ENCODE results near the gene NDUFA11. TPM values are rescaled to one million over a fixed set of nuclear protein-coding genes. Genes with fewer than 3 reads are reported as not detected.

The NDUFA11 gene
- total and polyA plus RNA-seq, 9 donors, result 168 to 312 (median 200) TPM

DNA sequence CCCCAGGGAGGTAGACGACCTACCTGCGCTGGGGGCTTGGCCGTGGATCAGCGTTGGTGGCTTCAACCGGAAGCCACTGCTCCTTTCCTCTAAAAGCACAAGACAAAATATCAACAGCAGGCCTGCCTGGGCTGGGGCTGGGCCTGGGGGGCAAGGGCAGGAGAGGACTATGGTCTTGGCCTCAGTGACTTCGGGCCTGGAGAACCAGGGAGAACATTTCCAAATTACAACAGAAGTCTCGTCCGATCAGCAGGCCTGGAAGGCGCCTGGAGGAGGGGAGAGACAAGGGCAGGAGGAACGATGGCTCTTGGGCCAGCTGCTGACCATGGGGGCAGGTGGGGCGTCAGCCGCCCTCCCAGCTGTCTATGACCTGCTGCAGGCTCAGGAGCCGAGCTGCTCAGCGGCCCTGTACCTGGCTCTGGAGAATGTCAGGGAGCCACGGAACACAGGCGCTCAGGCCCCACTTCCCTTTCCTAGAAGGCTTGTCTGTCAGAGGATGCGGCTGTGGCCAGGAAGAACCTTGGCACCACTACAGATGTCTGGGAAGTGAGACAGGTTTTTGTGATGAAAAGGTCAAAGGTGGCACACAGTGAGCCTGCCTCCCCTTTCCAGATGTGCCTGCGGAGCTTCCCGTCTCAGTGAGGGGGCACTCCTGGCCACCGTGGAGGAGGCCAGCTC, 29.9 kb upstream of the NDUFA11 start:
- Histone ChIP-seq H3K9me3 (replicated peaks; ENCODE audit: control insufficient read depth, low read depth, low read length) (no peaks in the 10 kb centered on the region), H3K27ac (ENCODE audit: low read length) (no peak overlapping the region), H3K4me3 (ENCODE audit: low read length) (no peak overlapping the region), H3K27me3 (ENCODE audit: control insufficient read depth, insufficient read depth, low read length) (no peaks in the 10 kb centered on the region), H3K4me1 (ENCODE audit: control insufficient read depth, insufficient read depth, low read length) (peaks cover 48% of the 10 kb centered on the region), H3K36me3 (ENCODE audit: control insufficient read depth, insufficient read depth, low read length) (peaks cover 75% of the 10 kb centered on the region)
- DNase-seq, result no peak
- WGBS (ENCODE audit: insufficient coverage), result 61% methylated on average over 13 of the region's 20 CpGs

DNA sequence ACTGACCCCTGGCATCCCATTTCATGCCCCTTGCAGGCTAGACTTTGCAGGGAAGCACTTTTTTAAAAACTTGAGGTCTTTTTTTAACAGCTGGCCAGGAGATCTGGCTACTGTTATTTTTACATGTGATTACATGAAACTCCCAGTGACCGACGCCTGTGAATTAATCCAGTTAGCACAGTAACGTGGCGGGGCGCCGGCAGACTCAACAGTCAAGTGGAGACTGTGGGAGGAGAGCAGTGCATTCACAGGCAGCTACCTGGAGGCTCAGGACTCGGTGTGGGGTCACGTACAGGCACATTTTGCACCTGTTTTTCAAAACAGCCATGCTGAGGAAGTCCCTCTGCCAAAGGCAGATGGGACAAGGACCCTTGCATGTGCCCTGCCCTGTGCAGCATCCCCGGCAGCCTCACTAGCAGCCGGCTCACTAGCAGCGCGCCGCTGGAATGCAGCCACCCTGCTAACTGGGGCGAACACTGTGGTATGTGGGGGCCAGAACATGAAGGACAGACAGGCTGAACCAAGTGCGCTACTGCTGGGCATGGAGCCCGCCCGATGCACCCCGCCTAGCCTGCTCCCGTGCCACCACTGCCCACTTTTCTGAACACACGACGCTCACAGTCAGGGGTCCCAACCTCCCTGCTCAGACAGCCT, 29.1 kb upstream of the NDUFA11 start:
- DNase-seq, result no peak
- no peaks in the 10 kb centered on the region for H3K27me3 ChIP-seq (ENCODE audit: control insufficient read depth, insufficient read depth, low read length)
- H3K27ac ChIP-seq (ENCODE audit: low read length), result no peak overlapping the region
- whole genome bisulfite sequencing (ENCODE audit: insufficient coverage), result 77% methylated on average over 15 of the region's 21 CpGs
- peaks cover 77% of the 10 kb centered on the region for H3K36me3 ChIP-seq (ENCODE audit: control insufficient read depth, insufficient read depth, low read length)
- H3K4me3 ChIP-seq (ENCODE audit: low read length), result no peak overlapping the region
- peaks cover 52% of the 10 kb centered on the region for H3K4me1 ChIP-seq (ENCODE audit: control insufficient read depth, insufficient read depth, low read length)
- no peaks in the 10 kb centered on the region for H3K9me3 ChIP-seq (replicated peaks; ENCODE audit: control insufficient read depth, low read depth, low read length)

DNA sequence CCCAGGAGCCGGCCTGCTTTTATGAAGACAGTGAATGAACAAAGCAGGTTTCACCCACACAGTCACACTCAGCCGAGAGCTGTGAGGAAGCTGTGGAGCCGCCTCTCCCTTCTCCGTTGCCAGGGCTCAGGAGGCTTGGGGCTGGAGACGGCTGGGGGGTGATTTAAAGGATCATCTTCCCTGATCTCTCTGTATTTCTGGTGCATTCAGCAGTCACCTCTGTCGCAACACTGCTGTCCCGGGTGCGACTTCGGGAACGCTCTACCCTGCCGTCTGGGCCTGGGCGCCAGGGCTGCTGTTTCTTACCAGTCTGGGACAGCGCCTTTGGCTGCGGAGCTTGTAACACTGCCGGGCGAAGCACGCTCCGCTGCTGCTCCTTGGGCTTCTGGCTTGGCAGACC, 28.6 kb upstream of the NDUFA11 start:
- Histone ChIP-seq H3K9me3 (replicated peaks; ENCODE audit: control insufficient read depth, low read depth, low read length) (no peaks in the 10 kb centered on the region), H3K27ac (ENCODE audit: low read length) (no peak overlapping the region), H3K4me1 (ENCODE audit: control insufficient read depth, insufficient read depth, low read length) (peaks cover 58% of the 10 kb centered on the region), H3K27me3 (ENCODE audit: control insufficient read depth, insufficient read depth, low read length) (no peaks in the 10 kb centered on the region), H3K4me3 (ENCODE audit: low read length) (no peak overlapping the region), H3K36me3 (ENCODE audit: control insufficient read depth, insufficient read depth, low read length) (peaks cover 77% of the 10 kb centered on the region)
- 65% methylated on average over 14 of the region's 18 CpGs for WGBS (ENCODE audit: insufficient coverage)
- DNase-seq, result no peak

DNA sequence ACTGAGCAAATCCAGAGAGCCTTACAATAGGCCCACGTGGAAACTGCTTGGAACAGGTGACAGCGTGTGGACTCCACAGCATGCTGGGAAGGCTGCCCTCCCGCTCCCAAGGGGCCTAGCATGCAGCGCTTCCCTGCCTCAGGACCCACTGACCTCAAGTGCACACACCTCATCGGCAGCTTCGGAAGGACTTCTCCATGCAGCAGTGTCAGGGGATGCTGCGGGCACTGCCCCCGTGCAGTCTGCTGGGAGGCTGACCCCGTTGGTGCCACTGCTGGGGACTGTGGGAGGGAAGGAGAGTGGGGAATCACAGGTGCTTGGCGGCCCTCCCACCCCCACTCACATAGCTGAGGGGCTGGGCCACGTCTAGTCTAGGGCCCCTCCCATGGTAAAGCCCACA, 27.7 kb upstream of the NDUFA11 start:
- WGBS (ENCODE audit: insufficient coverage), result 74% methylated on average over 4 of the region's 11 CpGs
- no peaks in the 10 kb centered on the region for H3K9me3 ChIP-seq (replicated peaks; ENCODE audit: control insufficient read depth, low read depth, low read length)
- H3K27me3 ChIP-seq (ENCODE audit: control insufficient read depth, insufficient read depth, low read length), result no peaks in the 10 kb centered on the region
- H3K36me3 ChIP-seq (ENCODE audit: control insufficient read depth, insufficient read depth, low read length), result peaks cover 79% of the 10 kb centered on the region
- H3K27ac ChIP-seq (ENCODE audit: low read length), result no peak overlapping the region
- H3K4me1 ChIP-seq (ENCODE audit: control insufficient read depth, insufficient read depth, low read length), result peaks cover 62% of the 10 kb centered on the region
- no peak for DNase-seq
- no peak overlapping the region for H3K4me3 ChIP-seq (ENCODE audit: low read length)

DNA sequence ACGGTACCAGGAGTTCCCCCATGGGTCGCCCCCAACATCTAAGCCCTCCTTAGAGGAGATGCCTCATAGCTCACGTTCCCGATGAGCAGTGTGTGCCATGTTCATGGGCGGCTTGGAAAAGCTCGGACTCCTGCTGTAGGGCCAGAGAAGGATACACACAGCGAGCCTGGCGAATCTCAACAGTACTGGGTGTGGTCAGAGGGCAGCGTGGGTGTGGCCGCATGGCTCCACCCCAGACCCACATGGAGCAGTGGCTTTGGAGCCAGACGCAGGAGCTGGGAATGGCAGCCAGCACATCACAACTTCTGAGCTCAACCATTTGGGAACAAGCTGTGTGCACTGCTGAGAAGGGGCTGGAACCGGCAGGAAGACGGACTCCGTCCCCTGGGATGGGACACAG, 26.0 kb upstream of the NDUFA11 start:
- H3K36me3 ChIP-seq (ENCODE audit: control insufficient read depth, insufficient read depth, low read length), result peaks cover 89% of the 10 kb centered on the region
- WGBS (ENCODE audit: insufficient coverage), result 78% methylated on average over 12 of the region's 14 CpGs
- peaks cover 54% of the 10 kb centered on the region for H3K4me1 ChIP-seq (ENCODE audit: control insufficient read depth, insufficient read depth, low read length)
- no peak for DNase-seq
- H3K27me3 ChIP-seq (ENCODE audit: control insufficient read depth, insufficient read depth, low read length), result no peaks in the 10 kb centered on the region
- H3K4me3 ChIP-seq (ENCODE audit: low read length), result no peak overlapping the region
- no peaks in the 10 kb centered on the region for H3K9me3 ChIP-seq (replicated peaks; ENCODE audit: control insufficient read depth, low read depth, low read length)
- H3K27ac ChIP-seq (ENCODE audit: low read length), result no peak overlapping the region

DNA sequence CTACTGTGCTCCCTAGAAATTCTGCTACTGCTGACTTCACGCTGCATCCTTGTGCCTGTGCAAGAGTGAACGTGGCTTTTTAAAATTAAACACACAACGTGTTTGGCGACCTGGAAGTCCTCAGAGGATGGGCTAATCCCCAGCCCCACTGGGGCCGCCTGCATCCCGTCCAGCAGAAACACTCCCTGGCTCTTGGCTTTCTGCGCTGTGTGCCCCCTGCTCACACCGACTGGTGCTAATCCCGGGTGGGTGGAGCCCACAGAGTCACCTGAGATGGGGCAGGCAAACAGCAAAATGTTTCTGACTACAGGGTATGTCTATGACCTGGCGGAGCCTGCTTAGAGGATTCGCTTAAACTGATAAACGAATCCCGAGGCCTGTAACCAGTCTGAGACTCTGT, 25.6 kb upstream of the NDUFA11 start:
- DNase-seq, result no peak
- Histone ChIP-seq H3K9me3 (replicated peaks; ENCODE audit: control insufficient read depth, low read depth, low read length) (no peaks in the 10 kb centered on the region), H3K4me1 (ENCODE audit: control insufficient read depth, insufficient read depth, low read length) (peaks cover 50% of the 10 kb centered on the region), H3K4me3 (ENCODE audit: low read length) (no peak overlapping the region), H3K27ac (ENCODE audit: low read length) (no peak overlapping the region), H3K27me3 (ENCODE audit: control insufficient read depth, insufficient read depth, low read length) (no peaks in the 10 kb centered on the region), H3K36me3 (ENCODE audit: control insufficient read depth, insufficient read depth, low read length) (peaks cover 91% of the 10 kb centered on the region)
- WGBS (ENCODE audit: insufficient coverage), result 69% methylated on average over 10 of the region's 13 CpGs

DNA sequence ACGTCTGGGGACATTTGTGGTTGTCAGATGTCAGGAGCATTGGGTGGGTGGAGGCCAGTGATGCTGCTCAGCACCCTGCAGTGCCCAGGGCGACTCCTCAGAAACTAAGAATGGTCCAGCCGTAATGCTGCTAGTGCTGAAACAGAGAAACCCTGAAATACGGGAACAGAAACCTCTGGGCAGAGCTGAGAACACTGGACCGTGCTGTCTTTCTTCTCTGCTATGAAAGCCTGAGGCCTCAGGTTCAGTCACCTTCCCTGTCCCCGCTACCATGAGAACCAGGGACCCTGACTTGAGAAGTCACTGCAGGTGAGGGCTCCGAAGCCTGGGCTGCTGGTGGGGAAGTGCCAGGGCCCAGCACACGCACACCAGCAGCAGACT, 23.8 kb upstream of the NDUFA11 start:
- H3K27ac ChIP-seq (ENCODE audit: low read length), result peak overlapping the region; percentile 91
- no peaks in the 10 kb centered on the region for H3K27me3 ChIP-seq (ENCODE audit: control insufficient read depth, insufficient read depth, low read length)
- H3K36me3 ChIP-seq (ENCODE audit: control insufficient read depth, insufficient read depth, low read length), result peaks cover 96% of the 10 kb centered on the region
- H3K9me3 ChIP-seq (replicated peaks; ENCODE audit: control insufficient read depth, low read depth, low read length), result no peaks in the 10 kb centered on the region
- no peak for DNase-seq
- peaks cover 33% of the 10 kb centered on the region for H3K4me1 ChIP-seq (ENCODE audit: control insufficient read depth, insufficient read depth, low read length)
- 59% methylated on average over 5 of the region's 8 CpGs for WGBS (ENCODE audit: insufficient coverage)
- no peak overlapping the region for H3K4me3 ChIP-seq (ENCODE audit: low read length)

DNA sequence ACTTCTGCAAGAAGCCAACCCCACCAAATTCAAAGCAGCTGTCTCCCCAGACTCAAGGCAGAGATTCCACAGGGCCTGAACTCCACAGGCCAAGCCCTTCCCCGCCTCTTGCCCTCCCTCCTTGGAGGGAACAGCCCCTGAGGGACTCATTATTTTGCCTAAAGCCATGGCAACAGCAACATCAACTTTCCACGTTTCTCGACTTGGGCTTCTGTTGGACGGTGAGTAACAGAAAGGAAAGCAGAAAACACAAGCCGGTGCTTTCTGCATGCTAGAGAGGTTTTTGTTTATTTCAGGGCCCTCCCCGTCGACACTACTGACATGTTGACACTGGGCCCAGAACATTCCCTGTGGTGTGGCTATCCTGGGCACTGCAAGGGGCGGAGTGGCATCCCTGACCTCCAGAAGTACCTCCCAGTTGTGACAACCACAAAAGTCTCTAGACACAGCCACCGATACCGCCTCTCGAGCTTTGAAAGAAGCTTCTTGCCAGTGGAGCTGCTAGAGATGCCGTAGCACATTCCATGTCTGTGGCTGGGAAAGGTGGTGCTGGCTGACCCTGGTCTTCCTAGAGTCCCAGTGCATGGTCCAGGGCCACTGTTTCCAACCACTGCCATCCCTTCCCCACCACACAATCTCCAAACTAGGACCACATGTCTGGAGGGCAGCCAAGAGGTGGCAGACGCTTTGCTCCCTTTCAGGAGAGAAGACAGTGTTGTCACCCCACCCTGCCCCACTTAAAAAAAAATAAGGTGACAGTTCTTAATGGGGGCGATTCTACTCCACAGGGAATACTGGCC, 23.3 kb upstream of the NDUFA11 start:
- peaks cover 32% of the 10 kb centered on the region for H3K4me1 ChIP-seq (ENCODE audit: control insufficient read depth, insufficient read depth, low read length)
- H3K4me3 ChIP-seq (ENCODE audit: low read length), result no peak overlapping the region
- 26% methylated on average over 7 of the region's 14 CpGs for WGBS (ENCODE audit: insufficient coverage)
- no peaks in the 10 kb centered on the region for H3K9me3 ChIP-seq (replicated peaks; ENCODE audit: control insufficient read depth, low read depth, low read length)
- peaks cover 91% of the 10 kb centered on the region for H3K36me3 ChIP-seq (ENCODE audit: control insufficient read depth, insufficient read depth, low read length)
- DNase-seq, result peak; percentile 97
- H3K27me3 ChIP-seq (ENCODE audit: control insufficient read depth, insufficient read depth, low read length), result no peaks in the 10 kb centered on the region
- peak overlapping the region; percentile 91 for H3K27ac ChIP-seq (ENCODE audit: low read length)

DNA sequence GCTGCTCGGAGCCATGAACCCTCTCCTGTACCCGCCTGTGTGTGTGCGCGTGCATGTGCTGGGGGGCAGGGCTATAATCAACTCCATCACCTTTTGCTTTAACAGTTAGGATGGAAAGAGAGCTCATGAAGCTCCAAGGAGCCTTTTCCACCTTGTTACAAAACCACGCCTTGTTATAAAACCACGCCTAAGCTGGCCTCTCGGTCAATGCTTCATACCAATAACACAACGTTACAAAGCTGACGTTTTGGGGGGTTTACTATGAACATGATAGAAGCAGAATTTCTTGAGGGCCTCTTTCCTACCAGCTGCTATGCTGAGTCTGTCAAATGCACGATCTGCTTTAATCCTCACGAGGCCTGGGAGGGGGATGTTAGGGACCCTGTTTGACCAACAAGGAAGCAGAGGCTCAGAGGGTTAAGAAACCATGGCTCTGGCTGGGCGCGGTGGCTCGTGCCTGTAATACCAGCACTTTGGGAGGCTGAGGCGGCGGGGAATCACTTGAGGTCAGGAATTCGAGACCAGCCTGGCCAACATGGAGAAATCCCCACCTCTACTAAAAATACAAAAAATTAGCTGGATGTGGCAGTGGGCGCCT, 22.3 kb upstream of the NDUFA11 start:
- Histone ChIP-seq H3K27me3 (ENCODE audit: control insufficient read depth, insufficient read depth, low read length) (no peaks in the 10 kb centered on the region), H3K4me3 (ENCODE audit: low read length) (no peak overlapping the region), H3K27ac (ENCODE audit: low read length) (peak overlapping the region; percentile 91), H3K4me1 (ENCODE audit: control insufficient read depth, insufficient read depth, low read length) (peaks cover 32% of the 10 kb centered on the region), H3K36me3 (ENCODE audit: control insufficient read depth, insufficient read depth, low read length) (peaks cover 91% of the 10 kb centered on the region), H3K9me3 (replicated peaks; ENCODE audit: control insufficient read depth, low read depth, low read length) (no peaks in the 10 kb centered on the region)
- no peak for DNase-seq
- 71% methylated on average over 9 of the region's 18 CpGs for WGBS (ENCODE audit: insufficient coverage)

GRCh38 chr19:5923356-5923755, 19.8 kb upstream of the NDUFA11 start:
- WGBS (ENCODE audit: insufficient coverage), result 91% methylated on average over 10 of the region's 16 CpGs
- Histone ChIP-seq H3K9me3 (replicated peaks; ENCODE audit: control insufficient read depth, low read depth, low read length) (no peaks in the 10 kb centered on the region), H3K4me3 (ENCODE audit: low read length) (no peak overlapping the region), H3K27ac (ENCODE audit: low read length) (no peak overlapping the region), H3K27me3 (ENCODE audit: control insufficient read depth, insufficient read depth, low read length) (no peaks in the 10 kb centered on the region), H3K36me3 (ENCODE audit: control insufficient read depth, insufficient read depth, low read length) (peaks cover 85% of the 10 kb centered on the region), H3K4me1 (ENCODE audit: control insufficient read depth, insufficient read depth, low read length) (peaks cover 27% of the 10 kb centered on the region)
- no peak for DNase-seq

Measured in muscle of leg (tissue), 11 donors.